Measurements from ENCODE around the gene IL6R.
A peak's percentile ranks its signal among the peaks of the same experiment; 100 is the strongest.
"Not testable (repeated sequence)": the region's sequence is repeated elsewhere in the genome, so short reads cannot be mapped to it uniquely, and the experiment has no call there.

Gene IL6R

GRCh38 chr1:154479764-154480421, 74.8 kb downstream of the IL6R start:
- DNase-seq (ENCODE audit: low spot score): peak; percentile 72
- peak; percentile 55 for FAIRE-seq

GRCh38 chr1:154481053-154481452, 75.9 kb downstream of the IL6R start:
- FAIRE-seq: no peak
- DNase-seq (ENCODE audit: low spot score): no peak

GRCh38 chr1:154483941-154484803, 79.0 kb downstream of the IL6R start:
- FAIRE-seq (peak; percentile 76), DNase-seq (ENCODE audit: low spot score) (peak; percentile 93)

GRCh38 chr1:154485106-154485505, 80.0 kb downstream of the IL6R start:
- FAIRE-seq: no peak
- DNase-seq (ENCODE audit: low spot score): no peak

GRCh38 chr1:154485910-154486496, 80.9 kb downstream of the IL6R start:
- no peak for FAIRE-seq
- no peak for DNase-seq (ENCODE audit: low spot score)

- peak; percentile 31 for DNase-seq (ENCODE audit: low spot score)
- not testable (repeated sequence) for FAIRE-seq
Measured at GRCh38 chr1:154486756-154487155, 81.6 kb downstream of the IL6R start.

GRCh38 chr1:154488922-154489321, 83.8 kb downstream of the IL6R start:
- DNase-seq (ENCODE audit: low spot score) (no peak), FAIRE-seq (no peak)

- no peak for DNase-seq (ENCODE audit: low spot score)
Measured at GRCh38 chr1:154489695-154490274, 84.6 kb downstream of the IL6R start.

GRCh38 chr1:154490317-154490716, 85.2 kb downstream of the IL6R start:
- DNase-seq (ENCODE audit: low spot score) (no peak), FAIRE-seq (no peak)

More at GRCh38 chr1:154489695-154490274, 84.6 kb downstream of the IL6R start:
- FAIRE-seq: no peak

- FAIRE-seq: no peak
- DNase-seq (ENCODE audit: low spot score): no peak
Measured at GRCh38 chr1:154492115-154492514, 87.0 kb downstream of the IL6R start.

GRCh38 chr1:154493276-154493675, 88.1 kb downstream of the IL6R start:
- DNase-seq (ENCODE audit: low spot score) (no peak), FAIRE-seq (no peak)

GRCh38 chr1:154495496-154496273, 90.5 kb downstream of the IL6R start:
- no peak for FAIRE-seq
- DNase-seq (ENCODE audit: low spot score): no peak

GRCh38 chr1:154496383-154496782, 91.2 kb downstream of the IL6R start:
- FAIRE-seq: no peak
- no peak for DNase-seq (ENCODE audit: low spot score)

GRCh38 chr1:154497026-154497806, 92.1 kb downstream of the IL6R start:
- no peak for DNase-seq (ENCODE audit: low spot score)
- no peak for FAIRE-seq

GRCh38 chr1:154499446-154499845, 94.3 kb downstream of the IL6R start:
- no peak for FAIRE-seq

GRCh38 chr1:154500533-154500932, 95.4 kb downstream of the IL6R start:
- DNase-seq (ENCODE audit: low spot score) (no peak), FAIRE-seq (no peak)

More at GRCh38 chr1:154499446-154499845, 94.3 kb downstream of the IL6R start:
- no peak for DNase-seq (ENCODE audit: low spot score)

- no peak for DNase-seq (ENCODE audit: low spot score)
- FAIRE-seq: no peak
Measured at GRCh38 chr1:154501423-154502065, 96.4 kb downstream of the IL6R start.

- DNase-seq (ENCODE audit: low spot score): no peak
- FAIRE-seq: no peak
Measured at GRCh38 chr1:154502066-154502743, 97.1 kb downstream of the IL6R start, which contains the start of the genes SHE and TDRD10. Gene SHE (minus strand): TSS chr1:154502412. CDS start chr1:154502026, 386 bp downstream. Gene TDRD10 (plus strand): TSS chr1:154502219. CDS start chr1:154506904, 4,685 bp downstream.

GRCh38 chr1:154502744-154503115, 97.6 kb downstream of the IL6R start:
- DNase-seq (ENCODE audit: low spot score) (no peak), FAIRE-seq (no peak)

Data from RCC 7860 (cell line).